Neural progenitor cell (in vitro differentiated cells): Measurements from ENCODE around the gene ODC1. TPM values are rescaled to one million over a fixed set of nuclear protein-coding genes. Genes with fewer than 3 reads are reported as not detected.

ENCODE experiments used
- DNase-seq: peaks from one replicate; pipeline ENCODE4 v3.0.0-alpha.2; 2016; ENCODE audit warnings: low spot score
- H2AFZ ChIP-seq: fragments of 200-600 bp; sonication (generic); replicated peaks from 2 replicates; pipeline ENCODE4 v1.6.1; 2016; ENCODE audit warnings: antibody characterized with exemption
- H3F3A ChIP-seq: fragments of 200-600 bp; sonication (generic); 2 replicates; pipeline ENCODE4 v1.6.1; 2016; ENCODE audit warnings: antibody characterized with exemption, low read depth
- H3K27ac ChIP-seq: fragments of 200-600 bp; sonication (generic); 2 replicates; pipeline ENCODE4 v1.5.1; 2016; ENCODE audit warnings: mild to moderate bottlenecking
- H3K27me3 ChIP-seq: fragments of 200-600 bp; sonication (generic); 2 replicates; pipeline ENCODE4 v1.6.1; 2016; ENCODE audit warnings: mild to moderate bottlenecking, moderate library complexity
- H3K36me3 ChIP-seq: fragments of 200-600 bp; sonication (generic); 2 replicates; pipeline ENCODE4 v1.5.1; 2016
- H3K4me1 ChIP-seq: fragments of 200-600 bp; sonication (generic); 2 replicates; pipeline ENCODE4 v1.6.1; 2016; ENCODE audit warnings: mixed run types
- H3K4me2 ChIP-seq: fragments of 200-600 bp; sonication (generic); 2 replicates; pipeline ENCODE4 v1.6.1; 2016
- H3K4me3 ChIP-seq: fragments of 200-600 bp; sonication (generic); 2 replicates; pipeline ENCODE4 v1.5.1; 2016
- H3K79me2 ChIP-seq: fragments of 200-600 bp; sonication (generic); 2 replicates; pipeline ENCODE4 v1.6.1; 2016; ENCODE audit warnings: low read depth
- H3K9ac ChIP-seq: fragments of 200-600 bp; sonication (generic); 2 replicates; pipeline ENCODE4 v1.6.1; 2016
- H3K9me3 ChIP-seq: fragments of 200-600 bp; sonication (generic); 2 replicates; pipeline ENCODE4 v1.5.1; 2016; ENCODE audit warnings: low read depth
- H4K20me1 ChIP-seq: fragments of 200-600 bp; sonication (generic); 2 replicates; pipeline ENCODE4 v1.6.1; 2016; ENCODE audit warnings: low read depth
- H3K27ac Mint-ChIP-seq: 3 replicates; pipeline ENCODE4 v1.8.0; 2021; ENCODE audit warnings: mixed read lengths
- H3K27me3 Mint-ChIP-seq: 2 replicates; pipeline ENCODE4 v1.8.0; 2022; ENCODE audit warnings: low read depth, mild to moderate bottlenecking, inconsistent platforms, moderate library complexity, mixed read lengths; ENCODE audit not compliant: insufficient read depth
- H3K36me3 Mint-ChIP-seq: 3 replicates; pipeline ENCODE4 v1.8.0; 2021; ENCODE audit warnings: mixed read lengths
- H3K4me1 Mint-ChIP-seq: 3 replicates; pipeline ENCODE4 v1.8.0; 2021; ENCODE audit warnings: mixed read lengths
- H3K4me3 Mint-ChIP-seq: 3 replicates; pipeline ENCODE4 v1.8.0; 2021; ENCODE audit warnings: mild to moderate bottlenecking, moderate library complexity, mixed read lengths
- H3K9me3 Mint-ChIP-seq: 3 replicates; pipeline ENCODE4 v1.8.0; 2020; ENCODE audit warnings: mixed read lengths
- CTCF ChIP-seq: fragments of 200-600 bp; sonication (generic); IDR thresholded peaks from 2 replicates; pipeline ENCODE4 v1.5.1; 2017; ENCODE audit warnings: antibody characterized with exemption, mild to moderate bottlenecking
- EZH2 ChIP-seq: fragments of 200-600 bp; sonication (generic); IDR thresholded peaks from 2 replicates; pipeline ENCODE4 v1.6.1; 2017; ENCODE audit warnings: antibody characterized with exemption, mild to moderate bottlenecking, moderate library complexity
- EZH2phosphoT487 ChIP-seq: fragments of 200-600 bp; sonication (generic); IDR thresholded peaks from 2 replicates; pipeline ENCODE4 v1.6.1; 2017; ENCODE audit warnings: antibody characterized with exemption
- total RNA-seq: library from RNA; depleted of rRNA; stranded (reverse); fragments of >200 nt; gene quantifications from 2 replicates; pipeline ENCODE4 v1.2.3, GENCODE V29; 2015; ENCODE audit warnings: low replicate concordance

ODC1 gene
- total RNA-seq, 1 donor from 2014 or later: 437 TPM

- Mint-ChIP-seq H3K4me3 (no peak overlapping the region), H3K9me3 (no peaks in the 10 kb centered on the region), H3K27ac (peak overlapping the region; percentile 95), H3K4me1 (peaks cover 22% of the 10 kb centered on the region), H3K27me3 (peaks cover 11% of the 10 kb centered on the region), H3K36me3 (no peaks in the 10 kb centered on the region)
- Histone ChIP-seq H3K27me3 (peaks cover 19% of the 10 kb centered on the region), H2AFZ (no peak overlapping the region), H3K9ac (no peak overlapping the region), H3K9me3 (no peaks in the 10 kb centered on the region), H4K20me1 (no peaks in the 10 kb centered on the region), H3K4me3 (peak overlapping the region; percentile 38), H3K4me2 (peak overlapping the region; percentile 65), H3K4me1 (no peaks in the 10 kb centered on the region), H3K27ac (no peak overlapping the region), H3K79me2 (no peaks in the 10 kb centered on the region), H3F3A (no peaks in the 10 kb centered on the region), H3K36me3 (no peaks in the 10 kb centered on the region)
- DNase-seq: peak; percentile 50
- TF ChIP-seq EZH2 (no peak), EZH2phosphoT487 (no peak), CTCF (no peak)
These were observed 15.6 kb downstream of the ODC1 start for GRCh38 chr2:10432311-10433181.

- H3F3A ChIP-seq: no peaks in the 10 kb centered on the region
- peaks cover 3% of the 10 kb centered on the region for H3K4me1 ChIP-seq
- H3K27ac Mint-ChIP-seq: no peak overlapping the region
- H3K4me2 ChIP-seq: peak overlapping the region; percentile 65
- H3K4me3 Mint-ChIP-seq: no peak overlapping the region
- H4K20me1 ChIP-seq: no peaks in the 10 kb centered on the region
- no peak overlapping the region for H3K9ac ChIP-seq
- peaks cover 28% of the 10 kb centered on the region for H3K4me1 Mint-ChIP-seq
- TF ChIP-seq EZH2phosphoT487 (no peak), CTCF (no peak), EZH2 (no peak)
- no peaks in the 10 kb centered on the region for H3K9me3 Mint-ChIP-seq
- no peaks in the 10 kb centered on the region for H3K79me2 ChIP-seq
- no peaks in the 10 kb centered on the region for H3K9me3 ChIP-seq
- no peak overlapping the region for H3K4me3 ChIP-seq
- DNase-seq: no peak
- peaks cover 19% of the 10 kb centered on the region for H3K27me3 ChIP-seq
- H2AFZ ChIP-seq: no peak overlapping the region
- H3K27me3 Mint-ChIP-seq: peaks cover 11% of the 10 kb centered on the region
- H3K36me3 Mint-ChIP-seq: no peaks in the 10 kb centered on the region
- H3K36me3 ChIP-seq: no peaks in the 10 kb centered on the region
- H3K27ac ChIP-seq: no peak overlapping the region
These were observed 16.3 kb downstream of the ODC1 start for GRCh38 chr2:10431797-10432196.

GRCh38 chr2:10430886-10431622, 17.1 kb downstream of the ODC1 start:
- no peaks in the 10 kb centered on the region for H3F3A ChIP-seq
- H3K27me3 ChIP-seq: peaks cover 19% of the 10 kb centered on the region
- DNase-seq: no peak
- H4K20me1 ChIP-seq: no peaks in the 10 kb centered on the region
- H3K4me3 Mint-ChIP-seq: no peak overlapping the region
- no peaks in the 10 kb centered on the region for H3K36me3 Mint-ChIP-seq
- peaks cover 12% of the 10 kb centered on the region for H3K27me3 Mint-ChIP-seq
- peaks cover 10% of the 10 kb centered on the region for H3K4me1 ChIP-seq
- no peaks in the 10 kb centered on the region for H3K9me3 Mint-ChIP-seq
- H3K4me2 ChIP-seq: no peak overlapping the region
- no peaks in the 10 kb centered on the region for H3K9me3 ChIP-seq
- TF ChIP-seq EZH2 (no peak), CTCF (no peak), EZH2phosphoT487 (no peak)
- H3K4me3 ChIP-seq: no peak overlapping the region
- H2AFZ ChIP-seq: no peak overlapping the region
- H3K79me2 ChIP-seq: no peaks in the 10 kb centered on the region
- H3K27ac Mint-ChIP-seq: no peak overlapping the region
- H3K36me3 ChIP-seq: no peaks in the 10 kb centered on the region
- no peak overlapping the region for H3K9ac ChIP-seq
- H3K4me1 Mint-ChIP-seq: peaks cover 36% of the 10 kb centered on the region
- H3K27ac ChIP-seq: no peak overlapping the region
